ENCODE data around the gene PAPPA2.

Gene PAPPA2

GRCh38 chr1:176545034-176545639 lies 82.2 kb downstream of the PAPPA2 start:
- no peak overlapping the region for H3K4me2 ChIP-seq (ENCODE audit: low read length)

GRCh38 chr1:176546825-176547224 lies 83.8 kb downstream of the PAPPA2 start:
- no peaks in the 10 kb centered on the region for H3K4me1 ChIP-seq (ENCODE audit: low read length)
- H3K27ac ChIP-seq (ENCODE audit: low read length): no peak overlapping the region
- H4K20me1 ChIP-seq (ENCODE audit: insufficient read depth, low read length): no peaks in the 10 kb centered on the region
- TF ChIP-seq CTCF (IDR thresholded peaks at IDR 0.05; ENCODE audit: low read depth, low read length) (no peak), EZH2phosphoT487 (IDR thresholded peaks at IDR 0.05; ENCODE audit: low read depth) (no peak)
- no peak overlapping the region for H3K4me3 ChIP-seq (ENCODE audit: low read length)
- H3K36me3 ChIP-seq (replicated peaks; ENCODE audit: low read depth, low read length): no peaks in the 10 kb centered on the region
- peaks cover 23% of the 10 kb centered on the region for H3K27me3 ChIP-seq (ENCODE audit: low read depth, low read length)
- H3K79me2 ChIP-seq (ENCODE audit: low read length): no peaks in the 10 kb centered on the region
- no peak overlapping the region for H3K4me2 ChIP-seq (ENCODE audit: low read length)
- H3K9ac ChIP-seq (ENCODE audit: low read length): no peak overlapping the region
- H3K9me3 ChIP-seq (ENCODE audit: insufficient read depth, low read length): no peaks in the 10 kb centered on the region
- no peak overlapping the region for H2AFZ ChIP-seq (ENCODE audit: low read depth, low read length)

More at GRCh38 chr1:176545034-176545639, 82.2 kb downstream of the PAPPA2 start:
- H3K9ac ChIP-seq (ENCODE audit: low read length): no peak overlapping the region
- H4K20me1 ChIP-seq (ENCODE audit: insufficient read depth, low read length): no peaks in the 10 kb centered on the region
- no peak for TF ChIP-seq EZH2phosphoT487 (IDR thresholded peaks at IDR 0.05; ENCODE audit: low read depth)
- no peak for TF ChIP-seq CTCF (IDR thresholded peaks at IDR 0.05; ENCODE audit: low read depth, low read length)
- H3K9me3 ChIP-seq (ENCODE audit: insufficient read depth, low read length): no peaks in the 10 kb centered on the region
- H3K27ac ChIP-seq (ENCODE audit: low read length): no peak overlapping the region
- no peaks in the 10 kb centered on the region for H3K4me1 ChIP-seq (ENCODE audit: low read length)
- peaks cover 13% of the 10 kb centered on the region for H3K27me3 ChIP-seq (ENCODE audit: low read depth, low read length)
- no peaks in the 10 kb centered on the region for H3K79me2 ChIP-seq (ENCODE audit: low read length)
- no peak overlapping the region for H2AFZ ChIP-seq (ENCODE audit: low read depth, low read length)
- H3K4me3 ChIP-seq (ENCODE audit: low read length): no peak overlapping the region
- H3K36me3 ChIP-seq (replicated peaks; ENCODE audit: low read depth, low read length): no peaks in the 10 kb centered on the region

GRCh38 chr1:176551146-176551545 lies 88.2 kb downstream of the PAPPA2 start:
- Histone ChIP-seq H3K4me1 (ENCODE audit: low read length) (no peaks in the 10 kb centered on the region), H4K20me1 (ENCODE audit: insufficient read depth, low read length) (no peaks in the 10 kb centered on the region), H3K4me2 (ENCODE audit: low read length) (no peak overlapping the region), H3K9me3 (ENCODE audit: insufficient read depth, low read length) (no peaks in the 10 kb centered on the region), H3K4me3 (ENCODE audit: low read length) (no peak overlapping the region), H3K79me2 (ENCODE audit: low read length) (no peaks in the 10 kb centered on the region), H3K36me3 (replicated peaks; ENCODE audit: low read depth, low read length) (no peaks in the 10 kb centered on the region), H2AFZ (ENCODE audit: low read depth, low read length) (no peak overlapping the region), H3K27me3 (ENCODE audit: low read depth, low read length) (peaks cover 57% of the 10 kb centered on the region), H3K27ac (ENCODE audit: low read length) (no peak overlapping the region), H3K9ac (ENCODE audit: low read length) (no peak overlapping the region)
- TF ChIP-seq CTCF (IDR thresholded peaks at IDR 0.05; ENCODE audit: low read depth, low read length) (no peak), EZH2phosphoT487 (IDR thresholded peaks at IDR 0.05; ENCODE audit: low read depth) (no peak)

GRCh38 chr1:176552217-176552991 lies 89.4 kb downstream of the PAPPA2 start:
- no peak overlapping the region for H3K4me2 ChIP-seq (ENCODE audit: low read length)
- H4K20me1 ChIP-seq (ENCODE audit: insufficient read depth, low read length): no peaks in the 10 kb centered on the region
- no peaks in the 10 kb centered on the region for H3K9me3 ChIP-seq (ENCODE audit: insufficient read depth, low read length)
- no peak overlapping the region for H3K4me3 ChIP-seq (ENCODE audit: low read length)
- no peaks in the 10 kb centered on the region for H3K4me1 ChIP-seq (ENCODE audit: low read length)
- H3K36me3 ChIP-seq (replicated peaks; ENCODE audit: low read depth, low read length): no peaks in the 10 kb centered on the region
- H3K27ac ChIP-seq (ENCODE audit: low read length): no peak overlapping the region
- H3K27me3 ChIP-seq (ENCODE audit: low read depth, low read length): peaks cover 64% of the 10 kb centered on the region
- no peak for TF ChIP-seq CTCF (IDR thresholded peaks at IDR 0.05; ENCODE audit: low read depth, low read length)
- no peak overlapping the region for H3K9ac ChIP-seq (ENCODE audit: low read length)
- H3K79me2 ChIP-seq (ENCODE audit: low read length): no peaks in the 10 kb centered on the region
- H2AFZ ChIP-seq (ENCODE audit: low read depth, low read length): no peak overlapping the region

Data from OCI-LY3 (cell line).